NCI-H2171 (cell line): Measurements from ENCODE around the gene AKAP10.
"Not testable (repeated sequence)": the region's sequence is repeated elsewhere in the genome, so short reads cannot be mapped to it uniquely, and the experiment has no call there.

ENCODE experiments used
- DNase-seq: peaks from one replicate; lab custom pipeline; 2025; lab: John Stamatoyannopoulos, UW

Gene AKAP10

GRCh38 chr17:19928299-19928698 is 49.3 kb downstream of the AKAP10 start:
- no peak for DNase-seq

GRCh38 chr17:19915245-19915978 is 62.2 kb downstream of the AKAP10 start:
- DNase-seq, result no peak

GRCh38 chr17:19911033-19911432 is 66.6 kb downstream of the AKAP10 start:
- no peak for DNase-seq

GRCh38 chr17:19909139-19909538 is 68.5 kb downstream of the AKAP10 start:
- no peak for DNase-seq

- no peak for DNase-seq
Observed at GRCh38 chr17:19905502-19905901, 72.1 kb downstream of the AKAP10 start.

GRCh38 chr17:19904924-19905323 is 72.7 kb downstream of the AKAP10 start:
- DNase-seq, result no peak

GRCh38 chr17:19904412-19904811 is 73.2 kb downstream of the AKAP10 start:
- DNase-seq, result no peak

- no peak for DNase-seq
Observed at GRCh38 chr17:19900809-19901208, 76.8 kb downstream of the AKAP10 start.

GRCh38 chr17:19897903-19898302 is 79.7 kb downstream of the AKAP10 start:
- no peak for DNase-seq

- no peak for DNase-seq
Observed at GRCh38 chr17:19897090-19897837, 80.4 kb downstream of the AKAP10 start.

- no peak for DNase-seq
Observed at GRCh38 chr17:19896679-19897078, 80.9 kb downstream of the AKAP10 start.

GRCh38 chr17:19890554-19890953 is 87.1 kb downstream of the AKAP10 start:
- DNase-seq, result not testable (repeated sequence)

- DNase-seq, result not testable (repeated sequence)
Observed at GRCh38 chr17:19890001-19890400, 87.6 kb downstream of the AKAP10 start.

GRCh38 chr17:19886116-19886515 is 91.5 kb downstream of the AKAP10 start:
- DNase-seq, result no peak

GRCh38 chr17:19883537-19884215 is 94.0 kb downstream of the AKAP10 start:
- DNase-seq, result no peak

GRCh38 chr17:19880393-19880792 is 97.2 kb downstream of the AKAP10 start:
- DNase-seq, result no peak

GRCh38 chr17:19877364-19877945 is 100.2 kb downstream of the AKAP10 start:
- no peak for DNase-seq

- no peak for DNase-seq
Observed at GRCh38 chr17:19876529-19877161, 101.0 kb downstream of the AKAP10 start.

- DNase-seq, result no peak
Observed at GRCh38 chr17:19874256-19874655, 103.4 kb downstream of the AKAP10 start.

- DNase-seq, result no peak
Observed at GRCh38 chr17:19873346-19873745, 104.3 kb downstream of the AKAP10 start.

GRCh38 chr17:19868079-19868395 is 109.6 kb downstream of the AKAP10 start:
- no peak for DNase-seq
